Measurements from ENCODE around the gene HCFC1.

The HCFC1 gene

DNA sequence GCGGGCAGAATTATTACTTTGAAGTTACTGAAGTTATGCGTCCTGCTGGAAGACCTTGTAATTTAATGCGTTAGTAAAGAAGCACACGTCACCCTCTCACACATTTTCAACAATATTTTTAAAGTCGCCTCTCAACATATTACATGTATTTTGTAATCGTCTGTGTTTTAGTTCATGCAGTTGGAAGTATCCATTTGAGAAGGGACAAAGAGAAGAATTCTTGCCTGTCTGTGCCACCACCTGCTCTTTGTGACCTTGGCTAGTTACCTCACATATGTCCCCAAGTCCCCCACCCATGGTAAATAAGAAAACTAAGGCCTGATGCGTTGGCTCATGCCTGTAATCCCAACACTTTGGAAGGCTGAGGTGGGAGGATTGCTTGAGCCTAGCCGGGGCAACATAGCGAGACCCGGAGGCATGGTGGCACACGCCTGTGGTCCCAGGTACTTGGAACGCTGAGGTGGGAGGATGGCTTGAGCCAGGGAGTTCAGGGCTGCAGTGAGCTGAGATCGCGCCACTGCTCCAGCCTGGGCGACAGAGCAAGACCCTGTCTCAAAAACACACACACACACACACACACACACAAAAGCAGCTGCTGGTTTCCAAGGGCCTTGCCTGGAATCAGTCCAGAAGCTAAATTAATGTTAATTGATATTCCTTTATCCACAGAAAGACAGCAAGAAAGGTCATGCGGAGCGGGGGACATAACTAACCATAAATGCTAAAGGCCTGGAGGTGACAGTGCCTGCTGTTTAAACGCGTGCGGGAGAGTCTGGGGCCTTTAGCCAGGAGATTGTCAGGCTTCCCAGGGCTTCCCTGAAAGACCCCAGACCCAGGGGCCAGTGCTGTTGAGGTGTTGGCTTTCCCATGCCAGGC is 1.7 kb upstream of the HCFC1 start:
- DNase-seq (ENCODE audit: low spot score) = no peak

DNA sequence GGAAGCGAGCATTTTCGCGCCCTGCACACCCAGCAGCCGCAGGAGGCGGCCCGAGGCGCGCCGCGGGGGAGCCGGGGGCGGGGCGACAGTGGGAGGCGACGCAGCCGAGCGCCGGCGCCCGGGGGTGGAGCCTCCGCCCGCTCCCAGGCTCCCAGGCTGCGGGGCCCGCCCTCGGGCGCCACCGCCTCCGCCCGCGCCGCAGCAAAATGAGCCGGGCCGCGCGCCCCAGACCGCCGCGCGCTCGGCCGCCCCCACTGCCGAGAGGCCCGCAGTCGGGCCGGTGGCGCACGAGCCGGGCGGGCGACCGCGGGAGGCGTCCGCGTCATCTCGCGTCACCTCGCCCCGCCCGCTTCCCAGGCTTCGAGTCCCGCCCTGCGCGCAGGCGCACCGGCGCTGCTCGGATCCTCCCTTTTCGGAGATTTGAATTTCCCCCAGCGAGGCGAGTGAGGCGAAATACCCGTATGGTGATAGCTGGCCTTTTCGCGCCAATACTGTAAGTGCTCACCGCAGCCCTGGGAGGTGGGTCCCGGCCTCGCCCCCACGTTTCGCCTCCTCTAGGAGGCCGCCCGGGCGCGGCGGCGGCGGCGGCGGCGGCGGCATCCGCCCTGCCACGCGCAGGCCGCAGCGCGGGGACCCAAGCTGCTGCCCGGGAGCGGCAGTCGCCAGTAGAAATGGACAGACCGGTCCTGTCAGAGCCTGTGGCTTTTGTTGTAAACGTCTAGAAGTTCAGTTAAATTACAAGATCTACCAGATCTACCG is 929 bp upstream of the HCFC1 start, which contains the start of gene TMEM187:
TMEM187 (plus strand) TSS at position 387 of the 759 bp plus-strand sequence. CDS start 9,309 bp downstream, outside the sequence.
- peak; percentile 98 for DNase-seq (ENCODE audit: low spot score)

DNA sequence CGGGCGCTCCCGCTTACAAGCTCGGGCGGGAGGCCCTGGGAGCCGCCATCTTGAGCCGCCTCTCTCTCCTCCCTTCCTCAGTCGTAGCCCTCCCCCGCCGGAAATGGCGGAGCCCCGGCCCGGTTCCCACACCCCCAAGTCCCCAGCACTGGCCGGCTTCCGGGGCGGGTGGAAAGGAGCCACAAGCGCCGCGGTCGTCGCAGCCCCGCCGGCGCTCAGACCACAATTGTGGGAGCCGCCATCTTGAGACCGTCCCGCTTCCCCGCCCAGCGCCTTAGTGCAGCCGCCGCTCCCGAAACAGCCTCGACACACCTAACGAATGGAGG is 531 bp downstream of the HCFC1 start:
- DNase-seq (ENCODE audit: low spot score) = peak; percentile 98

DNA sequence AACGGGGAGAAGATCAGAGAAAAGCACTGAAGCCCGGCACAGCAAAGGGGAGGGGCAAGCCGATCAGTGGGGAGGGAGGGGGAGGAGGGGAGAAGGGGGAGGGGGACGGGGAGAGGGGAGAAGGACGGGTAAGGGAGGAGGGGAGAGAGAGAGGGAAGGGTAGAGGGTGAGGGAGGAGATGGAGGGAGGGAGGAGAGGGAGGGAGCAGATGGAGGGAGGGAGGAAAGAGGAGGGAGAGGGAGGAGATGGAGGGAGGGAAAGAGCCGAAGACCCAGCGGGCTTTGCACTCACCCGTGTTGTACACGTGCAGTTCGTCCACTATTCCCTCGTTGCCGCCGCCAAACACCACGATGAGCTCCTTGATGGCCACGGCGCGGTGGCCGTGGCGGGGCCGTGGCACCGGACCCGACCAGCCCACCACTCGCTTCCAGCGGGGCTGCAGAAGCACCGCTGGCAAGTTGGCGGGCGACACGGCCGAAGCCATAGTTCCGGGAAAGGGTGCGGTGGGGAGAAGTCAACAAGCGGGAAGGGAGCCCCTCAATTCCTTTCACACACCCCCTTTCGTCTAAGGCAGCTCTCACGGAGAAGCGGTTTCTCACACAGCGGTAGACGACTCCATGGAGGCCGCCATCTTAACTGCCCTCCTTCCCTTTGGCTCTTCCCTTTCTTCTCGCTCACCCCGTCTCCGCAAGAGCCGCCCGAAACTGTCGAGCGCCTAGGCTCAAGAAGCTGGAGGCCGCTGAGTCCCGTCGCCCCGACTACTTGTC is 1.1 kb downstream of the HCFC1 start:
- peak; percentile 65 for DNase-seq (ENCODE audit: low spot score)

DNA sequence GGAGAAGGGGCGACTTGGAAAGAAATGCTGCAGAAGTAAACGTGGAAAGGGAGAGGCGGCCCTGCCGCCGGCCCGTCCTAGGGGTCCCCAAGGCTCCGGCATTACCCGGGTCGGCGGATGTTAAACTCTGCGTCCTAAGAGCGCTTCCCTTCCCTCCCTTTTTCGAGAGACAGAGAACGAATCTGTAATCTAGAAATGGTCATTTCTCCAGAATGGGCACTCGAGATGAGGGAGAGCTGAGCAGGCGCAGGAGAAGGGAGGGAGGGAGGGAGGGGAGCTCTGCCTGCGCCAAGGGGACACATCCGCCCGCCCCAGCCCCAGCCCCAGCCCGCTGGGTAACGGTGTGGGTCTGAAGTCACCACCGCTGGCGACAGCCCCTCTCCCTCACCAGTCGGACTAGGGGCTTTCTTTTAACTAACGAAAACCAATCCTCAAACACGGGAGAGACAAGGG is 1.7 kb downstream of the HCFC1 start:
- DNase-seq (ENCODE audit: low spot score) = peak; percentile 50

DNA sequence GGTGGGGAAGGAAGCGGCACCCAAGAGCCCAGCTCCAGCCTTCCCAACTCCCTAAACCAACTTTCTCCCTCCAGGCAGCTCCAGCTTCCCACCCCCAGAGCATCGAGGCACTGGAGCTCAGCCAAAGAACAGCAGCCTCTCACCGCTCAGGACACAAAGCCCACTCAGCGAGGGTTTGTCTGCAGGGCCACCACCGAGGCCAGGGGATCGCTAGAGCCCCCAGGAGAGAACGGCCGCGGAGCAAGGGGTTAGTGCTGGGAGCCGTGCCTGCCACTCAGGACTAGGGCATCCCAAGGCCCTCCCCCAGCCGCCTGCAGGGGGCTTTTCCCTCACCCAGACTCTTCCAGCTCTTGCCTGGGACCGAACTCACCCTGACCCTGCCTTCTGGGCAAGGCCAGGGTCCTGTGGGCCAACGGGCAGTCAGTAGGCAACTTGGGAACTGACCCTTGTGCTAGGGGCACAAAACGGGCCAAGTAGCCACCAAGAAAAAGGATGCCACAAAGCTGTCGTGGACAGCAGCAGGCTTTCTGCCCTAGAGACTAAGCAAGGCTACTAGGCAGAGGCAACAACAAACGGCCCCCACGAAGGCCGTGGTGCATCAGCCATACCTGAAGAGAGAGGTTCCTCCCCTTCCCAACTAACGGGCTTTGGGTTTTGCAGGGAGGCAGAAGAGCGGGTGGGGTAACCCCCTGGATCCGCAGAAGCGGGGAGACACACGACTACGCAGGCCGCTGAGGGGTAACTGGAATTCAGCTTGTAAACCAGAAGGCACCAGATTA is 2.3 kb downstream of the HCFC1 start:
- DNase-seq (ENCODE audit: low spot score) = no peak

DNA sequence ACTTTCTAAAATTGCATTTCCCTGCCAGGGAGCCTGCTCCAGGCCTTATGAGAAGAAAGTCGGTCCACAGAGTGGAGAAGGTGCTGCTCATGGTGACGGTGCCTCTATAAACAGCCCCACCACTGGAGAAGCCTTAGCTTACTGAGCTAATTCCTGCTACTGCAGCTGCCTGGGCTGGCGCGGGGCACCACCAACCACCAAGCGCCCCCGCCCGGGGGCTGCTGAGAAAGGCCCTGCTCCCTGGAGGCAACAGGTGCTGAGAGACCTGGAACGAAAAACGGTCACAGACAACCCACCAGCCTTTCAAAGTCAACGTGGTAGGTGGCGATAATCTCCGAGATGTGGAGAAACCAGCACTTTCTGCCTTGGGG is 2.9 kb downstream of the HCFC1 start:
- DNase-seq (ENCODE audit: low spot score) = no peak

DNA sequence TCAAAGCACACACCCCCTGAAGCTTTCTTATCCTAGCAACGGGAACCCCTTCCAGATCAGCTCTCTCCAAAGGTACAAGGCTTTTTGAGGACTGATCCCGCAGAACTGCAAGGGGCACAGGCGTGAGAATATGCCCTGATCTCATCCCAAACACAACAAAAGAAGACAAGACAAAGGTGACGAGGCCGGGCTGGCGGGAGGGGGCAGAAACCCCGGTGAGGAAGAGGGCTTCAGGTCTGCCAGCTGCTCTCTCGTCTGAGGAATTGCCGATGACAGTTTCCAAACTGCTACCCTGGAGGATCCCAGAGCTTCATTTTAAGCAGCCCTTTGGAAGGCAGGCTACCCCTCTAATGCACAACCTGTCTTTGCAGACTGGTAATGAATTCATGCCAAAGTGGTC is 3.4 kb downstream of the HCFC1 start:
- no peak for DNase-seq (ENCODE audit: low spot score)

DNA sequence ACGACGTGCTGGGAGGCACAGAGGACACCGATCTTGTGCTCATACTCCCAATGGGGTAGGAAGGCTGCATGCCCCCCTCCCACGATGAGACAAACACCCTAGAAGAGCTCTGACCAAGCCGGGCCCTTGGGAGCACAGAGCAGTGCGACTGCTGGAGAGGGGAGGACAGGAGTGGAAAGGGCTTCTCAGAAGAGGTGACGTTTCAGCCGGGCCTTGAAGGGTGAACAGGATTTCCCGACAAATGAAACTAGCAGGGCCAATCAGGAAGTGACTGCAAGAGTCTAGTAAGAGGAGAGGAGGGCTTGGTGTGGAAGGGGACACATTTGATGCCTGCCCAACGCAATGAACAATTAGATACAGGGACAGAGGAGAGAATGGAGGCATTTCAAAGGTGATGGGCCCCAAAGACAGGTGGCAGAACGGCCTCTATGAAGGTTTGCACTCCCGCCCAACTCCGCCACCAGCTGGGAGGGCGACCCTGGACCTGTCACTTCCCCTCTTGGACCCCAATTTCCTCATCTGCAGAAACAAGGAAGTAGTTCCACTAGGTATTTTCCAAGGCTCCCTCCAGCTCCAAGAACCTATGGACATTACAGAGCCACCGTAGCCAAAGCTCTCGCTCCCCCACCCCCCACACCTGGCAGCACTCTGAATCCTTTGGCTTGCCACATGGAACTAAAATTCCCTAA is 3.9 kb downstream of the HCFC1 start:
- DNase-seq (ENCODE audit: low spot score) = no peak

DNA sequence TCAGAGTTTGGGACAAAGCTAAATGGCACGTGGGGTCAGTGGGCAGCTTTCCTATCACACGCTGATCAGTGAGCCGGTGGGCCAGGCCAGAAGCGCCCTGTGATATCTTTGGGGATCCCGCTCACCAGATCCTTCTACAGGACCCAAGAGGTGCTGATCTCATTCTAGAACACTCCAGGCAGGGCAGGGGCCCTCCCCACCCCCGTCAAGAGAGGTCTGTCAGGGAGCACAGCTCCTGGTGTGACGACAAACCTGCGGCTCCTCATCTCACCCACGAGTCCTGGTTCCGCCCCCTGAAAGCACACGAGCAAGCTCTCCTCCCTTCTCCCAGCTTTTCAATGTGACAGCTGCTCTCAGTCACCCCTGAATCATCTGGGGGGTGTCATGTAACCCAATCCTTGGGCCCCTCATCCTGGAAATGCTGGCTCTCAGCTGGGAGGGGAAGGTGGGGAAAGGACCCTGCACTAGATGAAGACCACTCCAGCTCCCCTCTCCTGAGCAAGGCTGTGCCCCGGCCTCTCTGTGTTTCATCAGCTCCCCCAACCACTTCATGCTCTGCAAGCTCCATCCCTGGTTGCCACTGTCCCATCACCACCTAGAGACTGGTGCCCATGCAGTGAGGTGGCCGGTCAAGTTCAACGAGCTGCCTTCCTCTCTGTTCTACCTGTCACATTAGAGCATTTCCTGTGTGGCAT is 4.6 kb downstream of the HCFC1 start:
- no peak for DNase-seq (ENCODE audit: low spot score)

DNA sequence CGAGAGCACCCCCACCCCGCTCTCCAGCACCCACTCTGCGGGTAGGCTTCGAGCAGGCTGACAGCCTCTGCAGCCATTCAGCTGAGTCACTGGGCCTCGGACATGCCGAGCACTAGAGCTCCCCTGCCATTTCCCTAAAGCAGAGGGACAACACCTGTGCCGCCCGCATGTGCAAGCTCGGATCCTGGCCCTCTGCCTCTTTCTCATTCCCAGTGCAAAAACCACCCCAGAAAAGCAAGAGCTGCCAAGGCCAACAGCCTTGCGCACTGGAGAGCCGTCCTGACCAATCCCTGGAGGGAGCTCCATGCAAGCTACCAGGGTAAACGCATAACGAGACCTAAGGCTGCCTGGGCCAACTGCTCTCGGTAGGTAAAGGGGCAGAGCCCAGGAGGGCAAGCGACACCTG is 5.3 kb downstream of the HCFC1 start:
- DNase-seq (ENCODE audit: low spot score) = no peak

DNA sequence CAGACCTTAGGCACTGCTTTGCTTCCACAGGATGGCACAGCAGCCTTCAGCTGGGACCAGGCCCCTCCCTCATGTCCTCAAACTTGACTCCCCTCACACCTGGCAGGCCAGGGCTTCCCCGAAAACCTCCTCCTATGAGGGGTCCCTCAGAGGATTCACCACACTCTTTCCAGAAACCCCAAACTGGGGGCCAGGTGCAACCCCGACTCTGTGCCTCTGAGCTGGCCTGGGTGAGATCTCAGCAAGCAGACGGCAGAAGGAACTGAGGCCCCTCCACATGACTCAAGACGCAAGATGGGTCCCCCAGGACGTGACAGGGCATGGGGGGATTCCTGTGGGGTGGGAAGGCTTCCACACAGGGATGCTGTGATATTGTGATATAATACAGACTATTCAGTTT is 6.2 kb downstream of the HCFC1 start:
- DNase-seq (ENCODE audit: low spot score) = no peak

DNA sequence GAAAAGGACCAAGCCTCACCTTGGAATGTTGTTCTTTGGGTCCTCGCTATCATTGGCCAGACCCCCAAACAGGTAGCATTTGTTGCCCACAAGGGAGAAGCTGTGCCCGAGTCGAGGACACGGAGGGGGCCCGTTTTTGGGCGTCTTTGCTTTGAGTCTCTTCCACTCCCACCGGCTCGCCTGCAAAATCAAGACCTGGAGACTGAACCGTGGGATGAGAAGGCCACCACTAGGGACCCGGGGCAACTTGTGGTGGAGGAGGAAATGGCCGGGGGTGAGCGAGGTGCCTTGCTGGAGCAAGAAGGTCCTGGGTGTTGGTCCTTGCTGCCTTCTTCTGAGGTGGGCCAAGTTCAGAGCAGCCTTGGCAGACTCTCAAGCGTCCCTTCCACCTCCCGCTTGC is 7.5 kb downstream of the HCFC1 start:
- no peak for DNase-seq (ENCODE audit: low spot score)

DNA sequence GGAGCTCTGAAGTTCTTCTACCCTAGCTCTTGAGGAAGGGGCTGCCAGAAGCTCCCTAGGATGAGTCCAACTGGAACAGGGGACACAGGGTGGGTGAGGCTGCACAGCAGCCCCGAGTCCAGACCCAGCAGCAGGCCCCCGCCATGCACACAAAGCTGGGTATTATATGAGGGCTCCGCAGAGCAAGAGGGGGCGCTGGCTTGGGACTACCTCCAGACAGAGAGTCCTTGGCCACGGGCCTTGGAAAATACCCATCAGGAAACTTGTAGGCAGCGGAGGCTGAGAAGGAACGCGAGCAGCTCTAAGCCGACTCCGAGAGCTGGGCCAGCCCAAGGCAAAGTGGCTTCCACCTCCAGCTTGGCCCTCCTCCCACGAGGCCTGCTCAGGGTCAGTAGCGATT is 8.1 kb downstream of the HCFC1 start:
- no peak for DNase-seq (ENCODE audit: low spot score)

DNA sequence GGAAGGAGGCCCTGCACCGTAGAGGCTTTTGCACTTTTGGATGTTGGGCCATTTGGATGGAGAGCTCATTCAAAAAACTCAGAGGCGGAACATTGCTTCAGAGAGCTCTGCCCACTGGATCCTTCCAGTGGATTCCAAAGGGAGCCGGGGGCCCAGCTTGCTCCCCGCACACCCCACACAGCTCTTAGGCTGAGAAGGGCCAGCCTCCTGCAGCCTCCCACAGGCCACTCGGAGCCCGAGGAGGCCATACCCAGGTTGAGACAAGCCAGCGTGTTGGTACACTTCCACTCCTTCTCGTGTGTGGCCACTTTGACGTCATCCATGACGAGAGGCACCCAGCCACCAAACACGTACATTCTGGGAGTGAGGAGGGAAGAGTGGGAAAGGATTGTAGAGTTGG is 10.3 kb downstream of the HCFC1 start:
- DNase-seq (ENCODE audit: low spot score) = no peak

DNA sequence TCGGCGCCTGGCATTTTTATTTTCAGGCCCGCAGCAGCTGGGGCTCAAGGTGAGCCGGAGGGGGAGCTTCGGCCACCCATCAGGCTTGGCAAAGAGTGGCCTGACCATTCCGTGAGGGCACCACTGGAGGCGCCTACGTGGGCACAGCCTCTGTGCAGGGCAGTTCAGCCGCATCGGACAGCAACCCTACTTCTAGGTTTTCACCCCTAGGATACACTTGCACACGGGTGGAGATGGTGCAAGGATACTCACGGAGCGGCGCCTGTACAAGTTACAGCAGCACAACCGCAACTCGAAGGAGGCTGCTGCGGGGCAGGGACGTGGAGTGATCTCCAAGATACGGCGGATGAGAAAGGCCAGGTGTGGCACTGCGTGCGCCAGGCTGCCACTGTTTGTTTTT is 10.8 kb downstream of the HCFC1 start:
- DNase-seq (ENCODE audit: low spot score) = no peak

DNA sequence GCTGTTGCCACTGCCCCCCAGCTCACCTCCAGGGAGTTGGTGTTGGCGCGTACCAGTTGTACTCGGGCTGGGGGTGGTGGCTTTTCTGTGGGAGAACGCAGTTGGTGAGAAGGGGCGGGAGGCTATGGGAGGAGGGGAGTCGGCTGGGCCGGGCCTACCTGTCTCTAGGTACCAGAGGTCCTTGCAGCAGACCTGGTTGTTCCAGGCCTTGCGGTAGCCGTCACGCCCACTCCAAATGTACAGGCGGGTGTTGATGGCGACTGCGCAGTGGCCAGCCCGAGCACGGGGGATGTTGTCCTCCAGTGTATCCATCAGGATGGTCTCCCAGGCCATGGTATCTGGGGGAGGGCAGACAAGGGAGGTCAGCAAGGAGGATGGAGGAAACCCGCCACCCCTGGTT is 11.5 kb downstream of the HCFC1 start:
- DNase-seq (ENCODE audit: low spot score) = no peak

DNA sequence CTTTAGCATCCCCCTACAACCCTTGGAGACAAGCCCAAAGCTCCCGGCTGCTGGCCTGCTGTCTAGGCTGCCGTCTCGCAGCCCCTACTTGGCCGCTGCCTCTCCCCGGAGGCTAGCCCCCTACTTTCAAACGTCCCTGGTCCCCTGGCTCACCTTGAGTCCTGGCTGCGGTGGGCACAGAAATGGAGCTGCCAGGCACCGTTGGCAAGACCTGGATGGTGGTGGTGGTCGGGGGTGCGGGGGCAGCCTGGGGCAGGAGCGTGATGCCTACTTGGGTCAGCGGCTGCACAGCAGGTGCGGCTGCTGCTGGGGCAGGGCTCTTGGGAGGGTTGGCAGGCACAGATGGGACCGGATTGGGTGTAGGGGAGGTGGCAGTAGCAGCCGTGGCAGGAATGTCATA is 12.0 kb downstream of the HCFC1 start:
- no peak for DNase-seq (ENCODE audit: low spot score)

DNA sequence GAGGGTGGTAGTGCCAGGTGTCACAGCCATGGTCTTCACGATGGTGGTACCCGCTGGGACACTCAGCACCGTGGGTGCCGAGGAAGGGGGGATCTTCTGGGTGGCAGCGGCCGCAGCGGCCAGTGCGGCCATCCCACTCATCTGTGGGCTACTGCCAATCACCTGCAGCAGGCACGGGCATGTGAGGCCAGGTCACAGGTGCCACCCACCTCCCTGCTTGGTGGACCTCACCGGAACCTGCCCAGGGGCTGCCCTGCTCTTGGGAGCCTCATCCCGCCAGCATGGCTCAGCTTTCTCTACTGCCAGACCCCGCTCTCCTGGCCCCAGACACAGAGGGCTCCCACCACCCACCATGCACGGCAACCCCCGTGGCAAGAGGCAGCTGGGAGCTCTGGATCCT is 13.0 kb downstream of the HCFC1 start:
- DNase-seq (ENCODE audit: low spot score) = no peak

DNA sequence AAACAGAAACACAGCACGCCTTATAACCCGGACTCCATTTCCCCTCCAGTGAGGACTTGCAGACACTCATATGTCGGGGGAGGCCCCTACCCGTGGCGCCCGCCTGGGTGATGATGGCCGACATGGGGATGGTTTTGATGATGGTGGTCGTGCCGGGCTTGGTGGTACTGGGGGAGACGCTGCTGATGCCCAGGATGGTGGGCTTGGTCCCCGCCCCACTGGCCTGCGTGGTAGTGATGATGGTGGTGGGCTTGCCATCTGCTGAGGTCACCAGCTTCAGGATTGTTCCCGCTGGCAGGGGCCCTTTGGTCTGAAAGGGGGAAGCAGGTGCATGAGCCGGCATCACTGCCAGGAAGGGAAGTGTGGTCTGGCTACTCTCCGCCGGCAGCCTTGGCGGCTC is 14.4 kb downstream of the HCFC1 start:
- DNase-seq (ENCODE audit: low spot score) = no peak
